ENCODE measurements around the gene ASB6.

DNA sequence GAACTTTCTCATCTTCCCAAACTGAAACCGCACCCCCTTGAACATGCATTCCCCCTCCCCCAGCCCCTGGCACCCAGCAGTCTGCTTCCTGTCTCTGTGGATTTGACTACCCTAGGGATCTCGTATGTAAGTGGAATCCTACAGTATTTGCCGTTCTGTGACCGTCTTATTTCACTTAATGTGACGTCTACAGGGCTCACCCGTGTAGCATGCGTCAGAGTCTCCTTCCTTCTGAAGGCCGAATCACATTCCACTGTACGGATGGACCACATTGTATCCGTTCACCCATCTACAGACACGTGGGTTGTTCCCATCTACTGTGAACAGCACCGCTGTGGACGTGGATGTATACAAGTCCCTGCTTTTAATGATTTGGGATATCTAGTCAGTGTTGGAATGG, 28.0 kb upstream of the ASB6 start:
- TF ChIP-seq, protein P1, sequence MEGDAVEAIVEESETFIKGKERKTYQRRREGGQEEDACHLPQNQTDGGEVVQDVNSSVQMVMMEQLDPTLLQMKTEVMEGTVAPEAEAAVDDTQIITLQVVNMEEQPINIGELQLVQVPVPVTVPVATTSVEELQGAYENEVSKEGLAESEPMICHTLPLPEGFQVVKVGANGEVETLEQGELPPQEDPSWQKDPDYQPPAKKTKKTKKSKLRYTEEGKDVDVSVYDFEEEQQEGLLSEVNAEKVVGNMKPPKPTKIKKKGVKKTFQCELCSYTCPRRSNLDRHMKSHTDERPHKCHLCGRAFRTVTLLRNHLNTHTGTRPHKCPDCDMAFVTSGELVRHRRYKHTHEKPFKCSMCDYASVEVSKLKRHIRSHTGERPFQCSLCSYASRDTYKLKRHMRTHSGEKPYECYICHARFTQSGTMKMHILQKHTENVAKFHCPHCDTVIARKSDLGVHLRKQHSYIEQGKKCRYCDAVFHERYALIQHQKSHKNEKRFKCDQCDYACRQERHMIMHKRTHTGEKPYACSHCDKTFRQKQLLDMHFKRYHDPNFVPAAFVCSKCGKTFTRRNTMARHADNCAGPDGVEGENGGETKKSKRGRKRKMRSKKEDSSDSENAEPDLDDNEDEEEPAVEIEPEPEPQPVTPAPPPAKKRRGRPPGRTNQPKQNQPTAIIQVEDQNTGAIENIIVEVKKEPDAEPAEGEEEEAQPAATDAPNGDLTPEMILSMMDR (IDR thresholded peaks at IDR 0.05) = no peak
- no peak for TF ChIP-seq EZH2 (IDR thresholded peaks at IDR 0.05; ENCODE audit: borderline replicate concordance, insufficient read depth, low read depth, low read length, poor library complexity, severe bottlenecking)
